PC-9 (cell line): Measurements from ENCODE around the gene ARID4B. TPM values are rescaled to one million over a fixed set of nuclear protein-coding genes. Genes with fewer than 3 reads are reported as not detected.

ENCODE experiments used
- BruUV-seq: library from RNA; stranded (reverse); fragments of 400-500 nt; replicated peaks from 2 replicates; lab custom pipeline; 2021; lab: Mats Ljungman, UMichigan
- CTCF ChIA-PET: fragments of 300-600 bp; sonication (Branson Sonifier 250); formaldehyde crosslinking; loops from one replicate; lab custom pipeline; 2022; ENCODE audit warnings: antibody characterized with exemption; lab: Charles Lee
- POLR2A ChIA-PET: fragments of 300-600 bp; sonication (Branson Sonifier 250); formaldehyde crosslinking; loops from one replicate; lab custom pipeline; 2022; ENCODE audit warnings: antibody characterized with exemption; ENCODE audit not compliant: unreplicated experiment; lab: Charles Lee
- DNase-seq, 2 experiments: peaks; one replicate each; pipeline versions ENCODE4 v3.0.0 to v3.0.0-alpha.2; 2015 to 2022; ENCODE audit warnings: mixed read lengths in 1 of 2
- H2AFZ ChIP-seq: fragments of 200-600 bp; sonication (generic); 2 replicates; pipeline ENCODE4 v1.8.1; 2017; ENCODE audit warnings: antibody characterized with exemption
- H3F3A ChIP-seq: fragments of 200-600 bp; sonication (generic); 2 replicates; pipeline ENCODE4 v1.8.1; 2017; ENCODE audit warnings: antibody characterized with exemption, mild to moderate bottlenecking, low read depth; ENCODE audit not compliant: insufficient read depth
- H3K27ac ChIP-seq: fragments of 200-600 bp; sonication (generic); 2 replicates; pipeline ENCODE4 v1.6.1; 2016; ENCODE audit warnings: mixed run types
- H3K27me3 ChIP-seq: fragments of 200-600 bp; sonication (generic); 2 replicates; pipeline ENCODE4 v1.6.1; 2016; ENCODE audit warnings: low read depth, mixed run types; ENCODE audit not compliant: insufficient read depth
- H3K36me3 ChIP-seq: fragments of 200-600 bp; sonication (generic); 2 replicates; pipeline ENCODE4 v1.6.1; 2016; ENCODE audit warnings: low read depth, mixed run types
- H3K4me1 ChIP-seq: fragments of 200-600 bp; sonication (generic); replicated peaks from 2 replicates; pipeline ENCODE4 v1.6.1; 2016; ENCODE audit warnings: mixed run types; ENCODE audit not compliant: insufficient read depth
- H3K4me2 ChIP-seq: fragments of 200-600 bp; sonication (generic); 2 replicates; pipeline ENCODE4 v1.6.1; 2017; ENCODE audit warnings: mixed run types
- H3K4me3 ChIP-seq: fragments of 200-600 bp; sonication (generic); 2 replicates; pipeline ENCODE4 v1.6.1; 2016; ENCODE audit warnings: mixed run types
- H3K79me2 ChIP-seq: fragments of 200-600 bp; sonication (generic); 2 replicates; pipeline ENCODE4 v1.6.1; 2017; ENCODE audit warnings: low read depth, mixed run types
- H3K9me2 ChIP-seq: fragments of 200-600 bp; sonication (generic); 2 replicates; pipeline ENCODE4 v1.8.1; 2017; ENCODE audit warnings: mild to moderate bottlenecking; ENCODE audit not compliant: insufficient read depth
- H3K9me3 ChIP-seq: fragments of 200-600 bp; sonication (generic); 2 replicates; pipeline ENCODE4 v1.8.1; 2016; ENCODE audit warnings: low read depth; ENCODE audit not compliant: insufficient read depth
- H4K20me1 ChIP-seq: fragments of 200-600 bp; sonication (generic); 2 replicates; pipeline ENCODE4 v1.8.1; 2017; ENCODE audit not compliant: insufficient read depth
- EZH2 ChIP-seq: fragments of 200-600 bp; sonication (generic); IDR thresholded peaks from 2 replicates; pipeline ENCODE4 v1.8.0; 2017; ENCODE audit warnings: antibody characterized with exemption, low read depth
- intact Hi-C: fragments of 100-400 bp; cut with micrococcal nuclease; formaldehyde crosslinking; loops from one replicate; pipeline ENCODE4 v1.10.0; 2022; ENCODE audit not compliant: unreplicated experiment
- total RNA-seq: library from RNA; stranded (reverse); gene quantifications from 2 replicates; pipeline ENCODE4 v1.2.3, GENCODE V29; 2021
- TF ChIP-seq, protein P1 (sequence below): fragments of 200-600 bp; sonication (generic); conservative IDR thresholded peaks from 2 replicates; pipeline ENCODE4 v1.6.1; 2017; ENCODE audit warnings: mixed run types, antibody characterized with exemption, mild to moderate bottlenecking, moderate library complexity

ARID4B gene
- total RNA-seq, 1 experiment from 2014 or later: 47.1 TPM

DNA sequence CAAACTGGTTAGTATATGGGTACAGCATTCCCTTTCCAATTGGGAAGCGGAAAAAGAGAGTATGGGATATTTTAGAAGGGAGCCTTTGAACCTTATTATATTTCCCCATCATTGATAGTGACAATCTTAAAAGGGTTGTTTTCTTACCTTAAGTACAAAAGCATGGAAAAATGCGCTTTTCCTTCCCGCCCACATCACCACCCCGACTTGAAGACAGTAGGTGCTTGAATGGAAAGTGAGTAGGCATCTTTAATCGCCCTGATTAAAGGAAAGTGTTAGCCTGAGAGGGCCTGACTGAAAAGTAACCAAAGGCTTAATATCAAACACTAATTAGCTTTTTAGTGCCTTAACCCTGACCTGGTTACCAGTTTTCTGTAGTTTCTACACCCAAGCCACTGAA lies 15.7 kb upstream of the ARID4B start:
- Histone ChIP-seq H3K79me2 (no peaks in the 10 kb centered on the region), H3F3A (0 out of 2 replicates have a peak, but pooled peaks cover 3% of the 10 kb centered on the region), H3K4me2 (no peak overlapping the region), H3K4me1 (no peaks in the 10 kb centered on the region), H3K9me3 (no peaks in the 10 kb centered on the region), H3K9me2 (no peaks in the 10 kb centered on the region), H4K20me1 (no peaks in the 10 kb centered on the region), H3K27me3 (no peaks in the 10 kb centered on the region), H3K27ac (no peak overlapping the region), H2AFZ (no peak overlapping the region), H3K36me3 (peaks cover 11% of the 10 kb centered on the region), H3K4me3 (no peak overlapping the region)
- intact Hi-C loops: no loop called here
- CTCF ChIA-PET: no interaction called here
- POLR2A ChIA-PET: no interaction called here
- TF ChIP-seq, protein P1, sequence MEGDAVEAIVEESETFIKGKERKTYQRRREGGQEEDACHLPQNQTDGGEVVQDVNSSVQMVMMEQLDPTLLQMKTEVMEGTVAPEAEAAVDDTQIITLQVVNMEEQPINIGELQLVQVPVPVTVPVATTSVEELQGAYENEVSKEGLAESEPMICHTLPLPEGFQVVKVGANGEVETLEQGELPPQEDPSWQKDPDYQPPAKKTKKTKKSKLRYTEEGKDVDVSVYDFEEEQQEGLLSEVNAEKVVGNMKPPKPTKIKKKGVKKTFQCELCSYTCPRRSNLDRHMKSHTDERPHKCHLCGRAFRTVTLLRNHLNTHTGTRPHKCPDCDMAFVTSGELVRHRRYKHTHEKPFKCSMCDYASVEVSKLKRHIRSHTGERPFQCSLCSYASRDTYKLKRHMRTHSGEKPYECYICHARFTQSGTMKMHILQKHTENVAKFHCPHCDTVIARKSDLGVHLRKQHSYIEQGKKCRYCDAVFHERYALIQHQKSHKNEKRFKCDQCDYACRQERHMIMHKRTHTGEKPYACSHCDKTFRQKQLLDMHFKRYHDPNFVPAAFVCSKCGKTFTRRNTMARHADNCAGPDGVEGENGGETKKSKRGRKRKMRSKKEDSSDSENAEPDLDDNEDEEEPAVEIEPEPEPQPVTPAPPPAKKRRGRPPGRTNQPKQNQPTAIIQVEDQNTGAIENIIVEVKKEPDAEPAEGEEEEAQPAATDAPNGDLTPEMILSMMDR: no peak
- no peak for TF ChIP-seq EZH2
- no peak for DNase-seq
- BruUV-seq: no TSS peak

GRCh38 chr1:235342471-235342870 lies 14.5 kb upstream of the ARID4B start:
- H2AFZ ChIP-seq: no peak overlapping the region
- H3K4me3 ChIP-seq: no peak overlapping the region
- peaks cover 19% of the 10 kb centered on the region for H3K36me3 ChIP-seq
- 0 out of 2 replicates have a peak, but pooled peaks cover 3% of the 10 kb centered on the region for H3F3A ChIP-seq
- H3K79me2 ChIP-seq: no peaks in the 10 kb centered on the region
- no peaks in the 10 kb centered on the region for H3K9me2 ChIP-seq
- no peak overlapping the region for H3K4me2 ChIP-seq
- ChIA-PET CTCF (no interaction called here), POLR2A (no interaction called here)
- no peak for TF ChIP-seq EZH2
- TF ChIP-seq, protein P1: no peak
- no peaks in the 10 kb centered on the region for H3K9me3 ChIP-seq
- intact Hi-C loops: no loop called here
- no peaks in the 10 kb centered on the region for H4K20me1 ChIP-seq
- no peaks in the 10 kb centered on the region for H3K27me3 ChIP-seq
- no peak overlapping the region for H3K27ac ChIP-seq
- DNase-seq: no peak
- no peaks in the 10 kb centered on the region for H3K4me1 ChIP-seq
- no TSS peak for BruUV-seq

- TF ChIP-seq EZH2: no peak
- TF ChIP-seq, protein P1: no peak
- ChIA-PET CTCF (no interaction called here), POLR2A (no interaction called here)
- H3K9me3 ChIP-seq: no peaks in the 10 kb centered on the region
- no peaks in the 10 kb centered on the region for H3K4me1 ChIP-seq
- H3K4me3 ChIP-seq: no peak overlapping the region
- peaks cover 23% of the 10 kb centered on the region for H3K36me3 ChIP-seq
- BruUV-seq: no TSS peak
- no peaks in the 10 kb centered on the region for H3K79me2 ChIP-seq
- H3K4me2 ChIP-seq: no peak overlapping the region
- intact Hi-C loops: no loop called here
- H2AFZ ChIP-seq: no peak overlapping the region
- no peak overlapping the region for H3K27ac ChIP-seq
- H3K9me2 ChIP-seq: no peaks in the 10 kb centered on the region
- no peaks in the 10 kb centered on the region for H4K20me1 ChIP-seq
- DNase-seq: no peak
- H3K27me3 ChIP-seq: no peaks in the 10 kb centered on the region
- 0 out of 2 replicates have a peak, but pooled peaks cover 3% of the 10 kb centered on the region for H3F3A ChIP-seq
These were observed 14.1 kb upstream of the ARID4B start for GRCh38 chr1:235342039-235342438.
